GM18505 (cell line): ENCODE results near the gene MAP3K13.
"Not testable (repeated sequence)": the region's sequence is repeated elsewhere in the genome, so short reads cannot be mapped to it uniquely, and the experiment has no call there.

ENCODE experiments used
- ATAC-seq: cut with Tn5 transposase; IDR thresholded peaks from one replicate; pipeline ENCODE4 v1.9.1; 2021; ENCODE audit not compliant: unreplicated experiment
- POLR2A ChIP-seq: IDR thresholded peaks from 4 replicates; pipeline ENCODE4 v1.6.1; 2011; ENCODE audit warnings: borderline replicate concordance; ENCODE audit not compliant: insufficient read depth, insufficient read length; ENCODE audit errors: extremely low read depth

MAP3K13 gene

DNA sequence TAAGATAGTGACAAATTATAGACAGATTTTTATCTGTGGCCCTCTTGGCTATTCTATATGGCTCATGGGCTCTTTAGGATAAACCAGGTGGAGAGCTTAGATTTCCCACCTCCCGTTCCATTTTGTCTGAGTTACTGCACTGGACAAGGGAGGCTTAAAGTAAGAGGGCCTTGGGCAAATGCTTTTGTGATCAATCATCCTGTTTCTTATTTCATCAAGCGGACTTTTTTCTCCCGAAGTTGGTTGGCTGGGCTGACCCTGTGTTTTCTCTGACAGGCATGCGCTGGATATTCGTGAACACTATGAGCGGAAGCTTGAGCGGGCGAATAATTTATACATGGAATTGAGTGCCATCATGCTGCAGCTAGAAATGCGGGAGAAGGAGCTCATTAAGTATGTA, 102.5 kb downstream of the MAP3K13 start:
- no peak for ATAC-seq
- TF ChIP-seq POLR2A, result no peak

DNA sequence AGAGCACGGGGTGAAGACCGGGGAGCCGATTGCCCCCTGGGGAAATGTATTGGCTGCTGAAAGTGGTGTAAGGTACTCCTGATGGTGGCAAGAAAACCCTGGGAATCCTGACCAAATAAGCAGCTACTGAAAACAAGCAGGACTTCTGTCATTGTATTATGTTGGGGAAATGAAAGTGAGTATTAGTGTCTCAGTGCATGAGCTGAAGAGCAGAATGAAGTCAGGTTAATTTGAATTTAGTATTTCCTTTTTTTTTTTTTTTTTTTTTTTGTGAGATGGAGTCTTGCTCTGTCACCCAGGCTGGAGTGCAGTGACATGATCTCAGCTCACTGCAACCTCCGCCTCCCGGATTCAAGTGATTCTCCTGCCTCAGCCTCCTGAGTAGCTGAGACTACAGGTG, 103.2 kb downstream of the MAP3K13 start:
- not testable (repeated sequence) for ATAC-seq

DNA sequence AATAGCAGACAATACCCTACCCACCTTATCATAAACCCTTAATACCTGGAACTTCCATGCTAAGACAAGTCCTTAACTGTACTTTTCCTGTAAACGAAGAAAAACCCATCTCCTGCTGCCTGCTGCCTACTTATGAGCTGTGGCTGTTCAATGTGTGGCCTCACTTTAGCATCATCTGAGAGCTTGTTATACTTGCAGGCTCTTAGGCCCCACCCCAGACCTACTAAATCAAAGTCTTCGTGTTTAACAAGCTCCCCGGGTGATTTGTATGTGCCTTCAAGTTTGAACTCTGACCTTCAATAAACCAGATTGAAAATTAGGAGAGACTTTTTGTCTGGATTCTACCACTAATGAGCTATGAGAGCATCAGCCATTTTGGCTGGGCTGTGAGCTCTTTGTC, 106.6 kb downstream of the MAP3K13 start:
- ATAC-seq, result no peak
- TF ChIP-seq POLR2A, result no peak

DNA sequence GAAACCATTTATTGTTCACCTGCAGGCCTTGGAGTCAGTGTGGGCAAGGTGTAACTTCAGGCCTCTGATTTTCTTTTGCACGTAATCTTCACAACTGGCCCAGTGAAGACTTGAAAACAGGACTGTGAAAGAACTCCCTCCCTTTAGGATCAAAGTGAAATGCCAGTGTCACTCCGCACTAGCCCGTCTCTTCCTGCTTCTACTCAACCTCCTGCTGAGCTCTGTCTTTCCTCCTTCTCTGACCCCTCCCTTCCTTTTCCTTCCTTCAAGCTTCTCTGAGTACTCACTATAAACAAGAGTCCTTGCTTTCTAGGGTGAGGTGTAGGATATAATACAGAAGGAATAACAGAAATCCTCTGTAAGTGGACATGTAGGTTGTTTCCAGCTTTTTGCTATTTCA, 107.4 kb downstream of the MAP3K13 start:
- no peak for TF ChIP-seq POLR2A
- ATAC-seq, result no peak

DNA sequence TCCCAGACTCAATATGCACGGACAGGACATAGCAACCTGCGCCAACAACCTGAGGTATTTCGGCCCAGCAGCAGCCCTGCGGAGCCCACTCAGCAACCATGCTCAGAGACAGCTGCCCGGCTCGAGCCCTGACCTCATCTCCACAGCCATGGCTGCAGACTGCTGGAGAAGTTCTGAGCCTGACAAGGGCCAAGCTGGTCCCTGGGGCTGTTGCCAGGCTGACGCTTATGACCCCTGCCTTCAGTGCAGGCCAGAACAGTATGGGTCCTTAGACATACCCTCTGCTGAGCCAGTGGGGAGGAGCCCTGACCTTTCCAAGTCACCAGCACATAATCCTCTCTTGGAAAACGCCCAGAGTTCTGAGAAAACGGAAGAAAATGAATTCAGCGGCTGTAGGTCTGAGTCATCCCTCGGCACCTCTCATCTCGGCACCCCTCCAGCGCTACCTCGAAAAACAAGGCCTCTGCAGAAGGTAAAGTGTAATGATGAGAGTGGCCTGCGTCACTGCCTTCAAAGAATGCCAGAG, 110.4 kb downstream of the MAP3K13 start:
- no peak for ATAC-seq
- no peak for TF ChIP-seq POLR2A

DNA sequence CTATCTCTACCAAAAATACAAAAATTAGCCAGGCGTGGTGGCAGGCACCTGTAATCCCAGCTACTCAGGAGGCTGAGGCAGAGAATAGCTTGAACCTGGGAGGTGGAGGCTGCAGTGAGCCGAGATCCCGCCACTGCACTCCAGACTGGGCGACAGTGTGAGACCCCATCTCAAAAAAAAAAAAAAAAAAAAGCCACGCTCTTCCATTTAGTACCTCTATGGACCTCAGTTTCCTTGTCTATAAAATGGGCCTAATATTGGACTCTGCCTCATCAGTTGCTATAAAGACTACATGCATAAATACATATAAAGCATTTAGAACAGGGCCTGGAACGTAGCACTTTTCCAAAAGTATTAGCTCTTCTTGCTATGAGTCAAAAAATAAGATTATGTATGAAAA, 112.0 kb downstream of the MAP3K13 start:
- ATAC-seq, result not testable (repeated sequence)

DNA sequence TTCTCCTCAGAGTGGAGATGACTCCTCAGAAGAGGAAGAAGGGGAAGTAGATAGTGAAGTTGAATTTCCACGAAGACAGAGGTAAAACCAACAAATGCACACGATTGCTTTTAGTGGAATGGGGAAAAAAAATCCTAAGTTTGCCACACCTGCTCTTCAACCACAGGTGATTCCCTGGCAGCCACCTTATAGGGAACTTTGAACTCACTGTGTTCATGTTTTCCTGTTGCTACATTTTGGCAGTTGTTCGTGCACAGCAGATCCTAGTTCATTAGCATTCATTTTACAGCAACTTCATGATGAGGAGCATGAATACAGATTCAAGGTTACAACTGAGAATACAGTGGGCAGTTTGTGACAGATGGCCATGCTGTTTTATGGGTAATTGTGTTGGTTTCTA, 114.4 kb downstream of the MAP3K13 start:
- no peak for TF ChIP-seq POLR2A
- ATAC-seq, result no peak

DNA sequence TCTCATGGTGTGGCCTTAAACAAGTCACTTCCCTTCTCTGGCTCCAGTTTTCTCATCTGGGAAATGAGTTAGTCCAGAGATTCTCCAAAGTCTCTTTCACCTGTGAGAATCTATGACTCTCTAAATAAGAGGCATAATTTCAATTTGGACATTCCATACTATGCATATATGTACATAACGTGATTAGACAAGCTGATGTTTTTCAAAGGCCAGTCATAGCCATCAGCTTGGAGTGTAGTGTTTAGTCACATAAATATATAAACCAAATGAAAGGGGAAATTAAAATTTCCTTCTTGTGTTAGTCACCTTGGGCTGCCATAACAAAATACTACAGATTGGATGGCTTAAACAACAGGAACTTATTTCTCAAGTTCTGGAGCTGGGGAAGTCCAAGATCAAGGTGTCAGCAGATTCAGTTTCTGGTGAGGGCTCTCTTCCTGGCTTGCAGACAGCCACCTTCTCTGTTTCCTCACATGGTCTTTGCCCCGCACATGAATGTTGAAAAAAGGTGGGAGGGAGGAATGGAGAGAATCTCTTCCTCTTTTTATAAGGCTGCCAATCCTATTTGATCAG, 116.5 kb downstream of the MAP3K13 start:
- TF ChIP-seq POLR2A, result no peak
- no peak for ATAC-seq

DNA sequence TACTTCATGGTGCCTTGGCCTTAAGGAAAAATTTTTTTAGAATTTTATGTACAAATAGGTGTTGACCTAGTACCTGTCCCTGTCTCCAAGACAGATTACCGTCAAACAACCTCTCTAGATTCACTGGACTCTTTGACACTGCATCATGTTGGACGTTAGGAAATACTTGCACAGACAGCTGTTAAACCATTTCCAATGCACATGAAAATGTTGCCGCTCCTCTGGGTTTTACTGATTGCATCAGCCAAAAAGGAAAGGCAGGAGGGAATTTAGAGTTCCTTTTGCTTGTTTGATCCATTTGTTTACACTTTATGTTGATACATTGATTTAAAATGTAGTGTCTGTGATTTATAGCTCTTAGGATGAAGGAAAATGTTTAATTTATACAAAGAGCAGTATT, 121.4 kb downstream of the MAP3K13 start:
- no peak for ATAC-seq

DNA sequence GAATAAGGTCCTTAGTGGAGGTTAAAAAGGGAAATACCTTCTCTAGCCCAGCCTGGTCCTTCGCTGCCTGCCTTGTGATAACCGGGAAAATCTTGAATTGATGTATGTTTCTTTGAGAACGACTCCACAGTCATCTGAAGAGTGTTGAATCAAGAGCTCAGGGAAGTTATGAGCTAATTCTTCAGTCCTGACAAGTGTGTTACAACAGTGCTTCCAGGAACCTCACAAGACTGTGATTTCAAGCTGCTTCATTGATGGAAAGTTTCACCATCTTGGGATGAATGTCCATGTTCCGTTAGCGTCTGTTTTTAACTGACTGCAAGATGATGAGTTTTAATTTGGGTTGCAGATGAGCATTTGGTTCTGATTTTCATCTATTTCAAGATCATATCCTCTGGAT, 123.5 kb downstream of the MAP3K13 start:
- TF ChIP-seq POLR2A, result no peak
- no peak for ATAC-seq

More for the DNA sequence above, 121.4 kb downstream of the MAP3K13 start:
- TF ChIP-seq POLR2A, result no peak

DNA sequence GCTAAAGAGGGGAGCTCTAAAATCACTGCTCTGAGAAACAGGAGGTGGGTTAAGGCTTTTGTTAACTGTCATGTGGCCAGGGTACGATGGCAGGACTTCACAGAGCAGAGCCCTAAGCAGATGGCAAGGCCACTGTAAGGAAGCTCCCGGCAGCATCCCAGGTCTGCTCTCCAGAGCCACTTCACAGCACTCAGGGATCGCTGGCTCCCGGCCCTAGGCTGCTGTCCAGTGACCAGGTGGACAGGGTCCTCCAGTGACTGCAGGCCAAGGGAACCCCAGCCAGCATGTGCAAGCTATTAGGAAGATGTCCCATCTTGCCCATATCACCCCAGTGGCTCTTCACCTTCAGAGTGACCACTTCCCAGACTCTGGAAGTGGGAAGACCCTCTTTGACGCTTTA, 125.5 kb downstream of the MAP3K13 start:
- ATAC-seq, result no peak
- no peak for TF ChIP-seq POLR2A

DNA sequence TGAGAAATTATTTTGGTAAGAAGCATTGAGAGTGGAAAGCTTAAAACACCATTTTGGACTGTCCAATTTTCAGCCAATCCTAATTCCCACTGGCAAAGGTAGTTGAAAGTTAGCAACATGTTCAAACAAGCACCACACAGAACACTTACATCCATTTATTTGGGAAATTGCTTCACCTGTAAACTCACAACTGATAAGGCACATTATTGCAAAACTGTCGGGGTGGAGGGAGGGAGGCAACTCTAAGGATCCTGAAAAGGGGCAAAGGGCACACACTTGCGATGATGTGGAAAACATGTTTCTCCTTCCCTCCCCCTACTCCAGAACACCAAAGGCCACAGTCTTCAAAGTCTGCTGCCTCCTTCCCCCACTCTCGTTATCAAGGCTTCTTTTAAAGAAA, 126.5 kb downstream of the MAP3K13 start:
- no peak for TF ChIP-seq POLR2A
- no peak for ATAC-seq

DNA sequence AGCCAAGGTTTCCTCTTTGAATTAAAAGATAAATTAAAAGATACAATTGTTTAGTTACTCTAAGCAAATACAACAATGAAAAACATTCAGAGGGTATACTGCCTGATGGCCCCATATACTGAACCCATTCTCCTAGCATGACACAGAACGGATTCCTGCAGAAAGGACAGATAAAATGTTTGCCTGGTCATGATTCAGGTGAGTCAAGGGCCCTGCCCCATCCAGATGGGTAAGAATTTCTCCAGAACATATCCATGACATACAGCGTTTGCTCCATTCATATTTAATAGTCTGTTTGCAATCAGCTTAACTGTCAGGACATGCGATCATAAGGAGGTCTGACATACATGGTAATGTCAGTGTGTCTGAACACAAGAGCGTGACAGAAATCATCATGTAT, 127.3 kb downstream of the MAP3K13 start:
- ATAC-seq, result no peak
- no peak for TF ChIP-seq POLR2A

DNA sequence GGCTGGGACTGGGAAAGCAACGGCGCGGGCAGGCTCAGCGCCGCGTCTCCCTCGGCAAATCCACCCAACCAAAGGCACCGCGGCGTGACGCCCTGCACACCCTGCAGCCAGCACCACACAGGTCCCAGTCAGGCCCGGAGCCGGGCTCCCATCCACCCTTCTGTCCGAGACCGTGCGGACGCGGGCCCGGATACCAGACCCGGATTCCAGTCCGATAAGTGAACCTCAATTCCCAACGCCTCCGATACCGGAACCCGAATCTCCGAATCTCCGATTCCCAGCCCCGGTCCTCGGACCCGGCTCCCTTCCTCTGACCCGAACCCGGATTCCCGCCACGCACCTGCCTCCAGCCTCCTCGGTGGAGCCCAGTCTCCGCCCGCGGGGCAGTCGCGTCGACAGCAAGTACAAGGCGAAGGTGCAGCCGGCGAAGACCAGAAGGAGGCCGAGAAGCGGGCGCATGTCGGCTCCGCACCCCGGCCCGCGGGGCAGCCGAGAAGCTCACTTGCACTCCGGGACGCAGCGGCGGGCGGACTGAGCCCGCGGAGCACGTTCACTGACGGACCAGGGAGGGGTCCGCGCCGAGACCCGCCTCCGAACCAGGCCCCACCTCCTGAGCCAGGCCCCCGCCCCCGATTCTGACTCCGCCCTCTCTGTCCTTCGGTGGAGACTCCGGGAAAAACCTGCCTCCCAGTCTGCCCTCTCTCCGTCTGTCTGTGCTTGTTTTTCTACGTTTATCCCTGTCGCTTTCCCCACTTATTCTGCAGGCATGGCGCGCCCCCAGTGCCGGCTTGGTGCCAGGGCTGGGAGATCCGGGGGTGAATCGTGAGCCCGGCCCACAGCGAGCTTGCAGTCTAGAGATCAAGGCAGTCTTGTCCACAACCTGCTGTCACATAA, 135.8 kb downstream of the MAP3K13 start, which contains the start of gene TMEM41A:
Gene TMEM41A, minus strand, starts transcription at position 533 of the 894 bp plus-strand sequence. Its CDS starts 74 bp downstream, at position 459.
- TF ChIP-seq POLR2A, result peak; percentile 91
- peak; percentile 96 for ATAC-seq
